Measurements from ENCODE around the gene ULK1.
"Not testable (repeated sequence)": the region's sequence is repeated elsewhere in the genome, so short reads cannot be mapped to it uniquely, and the experiment has no call there.

The ULK1 gene

DNA sequence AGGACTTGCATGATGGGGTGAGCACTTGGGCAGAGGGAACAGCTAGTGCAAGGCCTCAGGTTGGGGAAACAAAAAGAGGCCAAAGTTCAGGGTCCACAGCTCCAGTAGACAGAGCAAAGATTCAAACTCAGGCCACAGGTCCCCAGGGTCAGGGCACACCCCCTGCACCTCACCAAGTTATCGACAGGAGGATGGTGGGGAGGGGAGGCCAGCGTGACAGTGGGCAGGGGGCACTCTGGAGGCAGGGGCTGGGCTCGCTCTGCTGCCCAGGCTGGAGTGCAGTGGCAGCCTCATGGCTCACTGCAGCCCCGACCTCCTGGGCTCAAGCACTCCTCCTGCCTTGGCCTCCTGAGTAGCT lies 32.4 kb upstream of the ULK1 start:
- DNase-seq (ENCODE audit: low spot score), result no peak

DNA sequence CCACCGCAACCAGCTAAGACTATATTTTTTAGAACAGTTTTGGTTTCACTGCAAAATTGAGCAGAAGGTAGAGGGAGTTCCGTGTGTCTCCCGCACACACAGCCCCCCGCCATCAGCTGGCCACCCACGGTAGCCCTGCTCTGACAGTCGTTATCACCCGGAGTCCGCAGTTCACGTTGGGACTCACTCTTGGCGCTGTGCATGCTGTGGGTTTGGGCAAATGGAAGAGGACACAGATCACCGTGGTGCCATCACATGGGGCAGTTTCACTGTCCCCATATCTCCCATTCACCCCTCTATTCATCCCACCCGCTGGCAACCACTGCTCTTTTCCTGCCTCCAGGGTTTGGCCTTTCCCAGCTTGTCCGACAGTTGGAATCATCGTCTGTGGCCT lies 31.8 kb upstream of the ULK1 start:
- no peak for DNase-seq (ENCODE audit: low spot score)

- DNase-seq (ENCODE audit: low spot score), result no peak
These were observed 31.3 kb upstream of the ULK1 start for GRCh38 chr12:131862994-131863710.

DNA sequence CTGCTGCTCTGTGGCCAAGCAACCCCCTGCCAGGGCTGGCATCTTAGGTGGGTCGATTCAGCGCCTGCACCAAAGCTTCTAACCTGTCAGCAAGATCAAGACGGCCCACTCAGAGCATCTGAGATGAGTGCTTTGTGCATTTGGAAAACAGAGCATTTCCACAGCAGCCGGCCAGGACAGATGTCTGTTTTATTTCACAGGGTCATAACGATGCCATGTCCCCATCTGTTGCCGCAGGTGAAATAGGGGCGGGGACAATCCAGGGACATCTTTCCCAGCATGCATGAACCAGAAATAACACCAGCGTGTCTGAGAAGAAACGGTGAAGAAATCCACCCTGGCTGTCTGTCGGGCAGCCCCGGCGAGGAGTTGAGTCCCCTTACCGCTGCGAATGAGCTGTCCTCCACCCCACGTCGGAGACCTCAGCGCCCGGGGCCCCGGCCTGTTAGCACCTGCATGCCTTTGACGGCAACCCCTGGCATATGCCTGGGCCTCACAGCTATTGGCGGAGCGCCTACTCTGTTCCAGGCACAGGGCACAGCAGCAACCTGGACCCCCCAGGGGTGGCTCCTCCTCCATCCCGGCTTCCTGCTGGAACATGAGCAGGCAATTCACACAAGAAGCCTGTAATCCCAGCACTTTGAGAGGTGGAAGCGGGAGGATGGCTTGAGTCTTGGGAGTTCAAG lies 30.6 kb upstream of the ULK1 start:
- DNase-seq (ENCODE audit: low spot score), result no peak

DNA sequence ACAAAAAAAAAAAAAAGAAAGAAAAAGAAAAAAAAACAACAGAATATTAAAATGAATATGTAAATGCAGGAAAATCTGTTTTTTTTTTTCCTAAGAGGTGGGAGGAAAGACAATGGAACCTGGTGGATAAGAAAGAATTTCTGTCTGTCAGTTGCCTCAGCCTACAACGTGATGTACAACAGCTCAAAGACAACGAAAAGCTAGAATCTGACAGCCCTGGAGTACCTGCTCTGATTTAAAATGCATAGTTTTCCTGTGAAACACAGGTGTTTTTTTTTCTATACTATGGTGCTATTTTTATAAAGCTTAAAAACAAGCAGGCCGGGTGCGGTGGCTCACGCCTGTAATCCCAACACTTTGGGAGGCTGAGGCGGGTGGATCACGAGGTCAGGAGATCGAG lies 30.0 kb upstream of the ULK1 start:
- no peak for DNase-seq (ENCODE audit: low spot score)

DNA sequence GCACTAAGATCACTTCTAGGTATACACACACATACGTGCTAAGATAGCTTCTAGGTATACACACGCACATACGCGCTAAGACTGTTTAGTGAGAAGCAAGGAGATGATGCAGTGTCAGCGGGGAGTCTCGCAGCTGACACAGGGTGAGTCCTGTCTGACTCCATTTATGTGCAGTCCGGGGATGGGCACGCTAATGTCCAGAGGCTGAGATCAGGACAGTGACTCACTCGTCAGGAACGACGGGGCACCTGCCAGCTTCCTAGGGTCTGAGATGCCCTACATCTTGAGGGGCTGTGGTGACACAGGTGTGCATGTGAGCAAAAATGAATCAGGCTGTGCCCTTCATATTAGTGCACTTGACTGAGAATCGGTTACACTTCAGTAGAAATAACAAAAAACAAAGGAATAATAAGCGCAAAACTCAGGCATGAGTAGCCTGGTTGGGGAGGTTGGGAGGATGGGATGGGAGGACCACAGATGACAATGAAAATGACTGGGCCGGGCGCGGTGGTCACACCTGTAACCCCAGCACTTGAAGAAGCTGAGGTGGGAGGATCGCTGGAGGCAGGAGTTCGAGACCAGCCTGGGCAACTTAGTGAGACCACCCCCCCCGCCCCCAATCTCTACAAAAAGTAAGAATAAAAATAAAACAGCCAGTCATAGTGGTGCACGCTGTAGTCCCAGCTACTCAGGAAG lies 29.1 kb upstream of the ULK1 start:
- DNase-seq (ENCODE audit: low spot score), result no peak

DNA sequence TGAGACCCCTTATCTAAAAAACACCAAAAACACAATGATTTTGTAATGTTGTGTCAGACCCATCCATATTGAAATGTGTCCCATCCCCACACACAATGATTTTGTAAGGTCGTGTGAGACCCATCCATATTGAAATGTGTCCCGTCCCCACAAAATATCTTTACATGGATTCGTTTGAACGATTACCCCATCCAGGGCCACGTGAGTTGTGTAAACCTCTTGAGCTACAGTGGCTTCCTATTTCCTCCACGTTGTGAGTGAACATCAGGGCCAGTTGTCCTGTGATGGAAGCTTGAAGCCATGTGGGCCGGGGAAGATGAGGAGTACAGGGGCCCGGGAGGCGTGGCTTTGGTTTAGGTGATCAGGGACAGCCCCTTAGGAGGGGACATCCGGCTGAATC lies 27.0 kb upstream of the ULK1 start:
- DNase-seq (ENCODE audit: low spot score), result no peak

DNA sequence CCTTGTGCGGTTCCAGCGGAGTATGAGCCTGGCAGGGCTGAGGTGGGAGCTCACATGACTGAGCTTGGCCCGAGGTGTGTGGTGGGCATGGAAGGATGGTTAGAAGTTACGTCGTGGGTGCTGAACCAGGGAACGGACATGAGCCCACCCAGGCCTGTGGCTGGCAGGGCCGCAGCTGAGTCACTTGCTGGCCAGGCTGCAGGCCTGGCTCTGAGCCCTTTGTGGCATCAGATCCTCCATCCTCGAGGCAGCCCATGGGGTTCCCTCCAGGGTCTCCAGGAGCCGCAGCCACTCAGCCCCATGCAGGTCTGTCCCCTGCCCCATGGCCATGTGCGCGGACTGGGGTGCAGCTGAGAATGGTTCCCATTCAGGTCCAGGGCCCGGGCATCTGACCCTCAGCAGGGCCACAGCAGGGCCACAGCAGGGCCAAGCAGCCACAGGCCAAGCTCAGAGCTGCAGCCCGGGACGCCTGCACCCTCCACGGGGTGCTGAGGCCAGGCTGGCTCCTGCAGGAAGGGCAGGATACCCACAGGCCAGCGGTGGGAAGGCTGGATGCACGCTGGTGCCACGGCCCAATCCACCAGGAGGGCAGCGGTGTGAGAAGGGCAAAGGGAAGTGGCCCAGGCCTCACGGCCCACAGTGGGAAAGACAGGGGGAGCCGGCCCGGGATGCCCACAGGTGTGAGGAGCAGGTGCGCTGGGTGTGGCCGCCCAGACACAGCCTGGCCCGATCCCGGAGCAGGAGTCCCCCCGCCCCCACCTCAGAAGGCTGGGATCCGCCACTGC lies 26.3 kb upstream of the ULK1 start:
- DNase-seq (ENCODE audit: low spot score), result no peak

GRCh38 chr12:131869871-131870418 lies 24.5 kb upstream of the ULK1 start:
- DNase-seq (ENCODE audit: low spot score), result no peak

GRCh38 chr12:131871677-131872076 lies 22.7 kb upstream of the ULK1 start:
- no peak for DNase-seq (ENCODE audit: low spot score)

DNA sequence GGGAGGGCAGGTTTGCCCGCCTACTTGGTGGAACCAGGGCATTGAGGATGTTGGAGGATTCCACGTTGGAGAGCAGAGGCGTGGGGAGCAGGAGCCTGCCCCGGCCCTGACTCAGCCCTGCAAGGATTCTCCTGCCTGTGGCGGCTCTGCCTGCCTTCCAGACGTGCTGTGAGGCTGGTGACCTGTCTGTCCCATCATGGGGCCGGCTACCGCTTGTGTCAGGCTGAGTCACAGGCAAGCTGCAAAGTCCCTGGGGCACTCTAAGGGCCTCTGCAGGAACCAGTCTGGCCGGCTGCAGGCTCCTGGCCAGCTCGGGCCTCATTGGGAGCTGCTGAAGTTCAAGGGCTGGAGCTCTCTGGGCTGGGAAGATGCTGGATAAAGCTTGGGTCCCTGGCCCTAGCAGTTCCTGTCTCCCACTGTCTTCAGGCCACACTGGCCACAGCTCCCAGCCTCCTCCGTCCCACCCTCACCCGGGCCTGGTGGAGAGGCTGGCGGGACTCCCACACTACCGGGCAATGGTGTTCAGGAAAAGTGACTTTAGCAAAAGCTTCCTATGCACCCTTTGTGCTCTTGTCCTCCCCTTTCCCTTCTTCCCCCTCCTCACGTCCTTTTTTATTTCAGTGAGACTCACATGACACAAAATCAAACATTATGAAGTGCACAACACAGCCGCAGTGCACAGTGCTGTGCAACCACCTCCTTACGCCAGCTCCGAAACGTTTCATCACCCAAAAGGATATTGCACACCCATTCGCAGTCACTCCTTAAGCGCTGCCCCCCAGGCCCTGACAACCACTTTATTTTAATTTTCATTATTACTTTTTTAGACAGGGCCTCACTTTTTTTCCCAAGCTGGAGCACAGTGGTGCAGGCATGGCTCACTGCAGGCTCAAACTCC lies 22.0 kb upstream of the ULK1 start:
- no peak for DNase-seq (ENCODE audit: low spot score)

- no peak for DNase-seq (ENCODE audit: low spot score)
These were observed 21.1 kb upstream of the ULK1 start for GRCh38 chr12:131873293-131873692.

- DNase-seq (ENCODE audit: low spot score), result not testable (repeated sequence)
These were observed 19.4 kb upstream of the ULK1 start for GRCh38 chr12:131874972-131875371.

DNA sequence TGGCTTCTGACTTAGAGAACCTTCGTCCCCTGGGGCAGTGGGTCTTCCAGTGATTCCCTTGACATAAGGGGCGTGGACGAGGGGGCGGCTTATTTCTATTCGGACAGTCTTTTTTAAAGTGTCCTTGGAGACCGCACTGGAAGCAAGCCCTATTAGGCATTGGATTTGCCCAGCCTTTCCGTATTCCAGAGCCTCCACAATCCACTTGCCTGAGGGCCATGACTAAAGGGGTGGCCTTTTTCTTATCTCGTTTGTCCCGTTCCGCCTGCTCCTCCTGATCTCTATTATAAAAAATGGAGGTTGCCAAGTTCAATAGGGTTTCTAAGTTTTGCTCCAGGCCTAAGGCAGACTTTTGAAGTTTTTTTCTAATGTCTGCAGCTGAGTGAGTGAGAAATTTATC lies 17.2 kb upstream of the ULK1 start:
- DNase-seq (ENCODE audit: low spot score), result not testable (repeated sequence)

GRCh38 chr12:131878436-131878835 lies 16.0 kb upstream of the ULK1 start:
- DNase-seq (ENCODE audit: low spot score), result not testable (repeated sequence)

- no peak for DNase-seq (ENCODE audit: low spot score)
These were observed 11.5 kb upstream of the ULK1 start for GRCh38 chr12:131882804-131883520.

- no peak for DNase-seq (ENCODE audit: low spot score)
These were observed 10.9 kb upstream of the ULK1 start for GRCh38 chr12:131883521-131883900.

DNA sequence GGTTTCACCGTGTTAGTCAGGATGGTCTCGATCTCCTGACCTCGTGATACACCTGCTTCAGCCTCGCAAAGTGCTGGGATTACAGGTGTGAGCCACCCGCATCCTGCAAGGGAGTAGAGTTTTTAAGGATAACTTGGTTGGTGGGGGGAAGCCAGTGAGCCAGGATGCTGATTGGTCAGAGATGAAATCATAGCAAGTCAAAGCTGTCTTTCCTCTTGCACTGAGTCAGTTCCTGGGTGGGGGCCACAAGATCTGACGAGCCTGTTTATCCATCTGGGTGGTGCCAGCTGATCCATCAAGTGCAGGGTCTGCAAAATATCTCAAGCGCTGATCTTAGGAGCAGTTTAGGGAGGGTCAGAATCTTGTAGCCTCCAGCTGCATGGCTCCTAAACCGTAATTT lies 9.3 kb upstream of the ULK1 start:
- DNase-seq (ENCODE audit: low spot score), result not testable (repeated sequence)

DNA sequence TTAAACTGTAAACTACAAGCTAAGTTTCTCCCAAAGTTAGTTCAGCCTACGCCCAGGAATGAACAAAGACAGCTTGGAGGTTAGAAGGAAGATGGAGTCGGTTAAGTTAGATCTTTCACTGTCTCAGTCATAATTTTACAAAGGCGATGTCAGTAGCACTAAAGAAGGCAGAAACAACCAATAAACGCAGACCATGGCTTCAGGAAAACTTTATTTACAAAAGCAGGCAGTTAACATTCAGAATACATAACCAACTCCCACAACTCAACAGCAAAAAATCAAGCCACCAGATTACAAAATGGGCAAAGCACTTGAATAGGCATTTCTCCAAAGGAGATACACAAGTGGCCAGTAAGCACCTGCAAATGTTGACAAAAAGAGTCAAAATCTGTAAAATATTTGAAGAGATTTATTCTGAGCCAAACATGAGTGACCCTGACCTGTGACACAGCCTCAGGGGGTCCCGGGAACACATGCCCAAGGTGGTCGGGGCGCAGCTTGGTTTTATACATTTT lies 8.8 kb upstream of the ULK1 start:
- DNase-seq (ENCODE audit: low spot score), result no peak

- DNase-seq (ENCODE audit: low spot score), result not testable (repeated sequence)
These were observed 2.7 kb upstream of the ULK1 start for GRCh38 chr12:131891722-131892121.

Data from putamen (tissue), 1 donor.